Fibroblast of skin of right biceps (primary cell): ENCODE data around the gene CDCA5.

ENCODE experiments used
- DNase-seq: peaks from one replicate; pipeline ENCODE4 v3.0.0-alpha.2; 2013

The CDCA5 gene

GRCh38 chr11:65104628-65105027, 20.8 kb upstream of the CDCA5 start:
- DNase-seq: no peak

- no peak for DNase-seq
These were observed 19.6 kb upstream of the CDCA5 start for GRCh38 chr11:65103476-65103875.

- DNase-seq: no peak
These were observed 18.6 kb upstream of the CDCA5 start for GRCh38 chr11:65102142-65103095.

- no peak for DNase-seq
These were observed 17.0 kb upstream of the CDCA5 start for GRCh38 chr11:65100674-65101350.

- no peak for DNase-seq
These were observed 13.1 kb upstream of the CDCA5 start for GRCh38 chr11:65096926-65097325.

- DNase-seq: peak; percentile 91
These were observed 12.3 kb upstream of the CDCA5 start, which contains the start of gene VPS51 for GRCh38 chr11:65095974-65096806. VPS51 (plus strand) TSS chr11:65096214; CDS start chr11:65096251, 37 bp downstream.

- DNase-seq: no peak
These were observed 11.6 kb upstream of the CDCA5 start for GRCh38 chr11:65095427-65095826.

GRCh38 chr11:65090628-65091027, 6.8 kb upstream of the CDCA5 start:
- DNase-seq: no peak

GRCh38 chr11:65089621-65090020, 5.8 kb upstream of the CDCA5 start:
- no peak for DNase-seq

GRCh38 chr11:65087827-65088226, 4.0 kb upstream of the CDCA5 start:
- no peak for DNase-seq

GRCh38 chr11:65087216-65087615, 3.4 kb upstream of the CDCA5 start:
- DNase-seq: no peak

- DNase-seq: no peak
These were observed 3.0 kb upstream of the CDCA5 start for GRCh38 chr11:65086809-65087208.

GRCh38 chr11:65085446-65085845, 1.6 kb upstream of the CDCA5 start:
- no peak for DNase-seq

GRCh38 chr11:65084598-65085375, 947 bp upstream of the CDCA5 start:
- DNase-seq: no peak

- no peak for DNase-seq
These were observed 556 bp downstream of the CDCA5 start for GRCh38 chr11:65083134-65083833.

GRCh38 chr11:65078786-65079342, 5.0 kb downstream of the CDCA5 start:
- no peak for DNase-seq

GRCh38 chr11:65078151-65078550, 5.7 kb downstream of the CDCA5 start:
- peak; percentile 21 for DNase-seq

GRCh38 chr11:65077451-65077850, 6.4 kb downstream of the CDCA5 start:
- DNase-seq: no peak

GRCh38 chr11:65072631-65072966, 11.2 kb downstream of the CDCA5 start:
- no peak for DNase-seq

GRCh38 chr11:65071907-65072630, 11.8 kb downstream of the CDCA5 start:
- no peak for DNase-seq

GRCh38 chr11:65069217-65069616, 14.6 kb downstream of the CDCA5 start:
- no peak for DNase-seq
